Progenitor cell of endocrine pancreas (in vitro differentiated cells): ENCODE measurements around the gene ARMC6. TPM values are rescaled to one million over a fixed set of nuclear protein-coding genes. Genes with fewer than 3 reads are reported as not detected.

Experiments used
- DNase-seq: peaks from one replicate; pipeline ENCODE4 v3.0.0; 2021; ENCODE audit warnings: low spot score; ENCODE audit not compliant: unreplicated experiment
- H3K27ac Mint-ChIP-seq: 2 replicates; pipeline ENCODE4 v1.8.0; 2021; ENCODE audit warnings: mild to moderate bottlenecking, moderate library complexity, mixed read lengths
- H3K27me3 Mint-ChIP-seq: 2 replicates; pipeline ENCODE4 v1.8.0; 2021; ENCODE audit warnings: mixed read lengths
- H3K36me3 Mint-ChIP-seq: 2 replicates; pipeline ENCODE4 v1.8.0; 2022; ENCODE audit warnings: mixed read lengths; ENCODE audit not compliant: insufficient read depth
- H3K4me1 Mint-ChIP-seq: 2 replicates; pipeline ENCODE4 v1.8.0; 2021; ENCODE audit warnings: low read depth, mixed read lengths
- H3K4me3 Mint-ChIP-seq: 2 replicates; pipeline ENCODE4 v1.8.0; 2021; ENCODE audit warnings: low read depth, mild to moderate bottlenecking, moderate library complexity, mixed read lengths
- H3K9me3 Mint-ChIP-seq: 2 replicates; pipeline ENCODE4 v1.8.0; 2021; ENCODE audit warnings: low read depth, mixed read lengths
- CTCF ChIP-seq: fragments of 200-600 bp; sonication (generic); IDR thresholded peaks from one replicate; pipeline ENCODE4 v1.5.0; 2021; ENCODE audit warnings: antibody characterized with exemption, mild to moderate bottlenecking; ENCODE audit not compliant: unreplicated experiment
- long read RNA-seq: library from polyadenylated mRNA; unstranded; transcript quantifications from one replicate; pipeline ENCODE4 v2.0.0, GENCODE V29; 2020
- total RNA-seq: library from RNA; stranded (reverse); gene quantifications from 2 replicates; pipeline ENCODE4 v1.2.1, GENCODE V29; 2021

Gene ARMC6
- 28.5 and 33.5 TPM in 2 replicates for total RNA-seq
- long read RNA-seq, transcript ARMC6-202 (8 exons, 2,383 nt): major isoform, 38 of 66 reads
- long read RNA-seq, transcript ARMC6-206 (9 exons, 2,488 nt): minor isoform, 9 of 66 reads
- long read RNA-seq, partial matches to known transcripts: 6 of 66 reads
- long read RNA-seq, other reads (novel, unspliced or antisense): 10 of 66 reads

DNA sequence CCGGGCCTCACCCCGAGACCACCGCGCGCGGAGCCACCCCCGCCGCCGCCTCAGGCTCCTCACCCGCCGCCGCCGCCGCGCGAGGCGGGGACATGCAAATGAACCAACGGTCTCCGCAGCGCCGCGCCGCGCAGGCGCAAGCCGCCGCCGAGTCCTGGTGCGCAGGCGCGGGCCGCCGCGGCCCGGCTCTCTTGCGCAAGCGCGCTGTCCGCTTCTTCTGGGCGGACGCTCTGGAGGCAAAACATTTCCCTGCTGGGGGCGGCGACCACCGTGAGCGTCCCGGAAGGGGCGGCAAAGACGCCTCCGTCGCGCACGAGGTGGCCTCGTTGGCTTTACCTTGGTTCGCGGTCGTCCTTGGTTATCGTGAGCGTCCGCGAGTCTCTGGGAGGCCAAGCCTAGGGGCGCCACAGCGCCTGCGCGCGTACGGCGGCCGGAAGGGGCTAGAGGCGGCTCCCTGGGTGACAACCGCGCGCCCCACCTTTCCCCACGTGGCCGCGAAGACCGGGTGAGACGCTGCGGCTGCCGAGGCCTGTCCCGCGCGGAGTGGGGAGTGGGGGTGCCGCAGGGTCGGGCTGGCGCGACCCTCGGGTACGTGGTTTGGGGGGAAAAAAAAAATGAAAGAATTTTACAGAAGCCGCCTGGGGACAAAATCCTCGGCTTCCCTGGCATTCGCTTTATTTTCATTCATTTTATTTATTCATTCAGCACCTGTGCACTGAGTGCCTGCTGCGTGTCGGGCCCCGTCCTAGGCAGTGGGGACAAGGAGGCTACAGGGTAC is at the start of gene ARMC6, which contains the start of gene SUGP2:
Gene ARMC6 (plus strand): TSS at position 178 of the 778 bp plus-strand sequence. CDS start 607 bp downstream, outside the sequence.
Gene SUGP2 (minus strand): TSS at position 92 of the 778 bp plus-strand sequence. CDS start 2,446 bp downstream, outside the sequence.
- Mint-ChIP-seq H3K4me3 (peak within 1 kb of the TSS; percentile 96), H3K27ac (peak within 1 kb of the TSS; percentile 98), H3K36me3 (peaks cover 10% of the 10 kb centered on the region), H3K4me1 (peaks cover 13% of the 10 kb centered on the region), H3K27me3 (no peaks in the 10 kb centered on the region), H3K9me3 (no peaks in the 10 kb centered on the region)
- TF ChIP-seq CTCF: peak; percentile 29
- peak; percentile 81 for DNase-seq

- Mint-ChIP-seq H3K27ac (no peak overlapping the region), H3K4me1 (no peaks in the 10 kb centered on the region), H3K36me3 (no peaks in the 10 kb centered on the region), H3K4me3 (no peak overlapping the region), H3K9me3 (no peaks in the 10 kb centered on the region), H3K27me3 (peaks cover 18% of the 10 kb centered on the region)
- TF ChIP-seq CTCF: no peak
- DNase-seq: no peak
Observed at GRCh38 chr19:18984251-18984650, 49.2 kb upstream of the ARMC6 start.

DNA sequence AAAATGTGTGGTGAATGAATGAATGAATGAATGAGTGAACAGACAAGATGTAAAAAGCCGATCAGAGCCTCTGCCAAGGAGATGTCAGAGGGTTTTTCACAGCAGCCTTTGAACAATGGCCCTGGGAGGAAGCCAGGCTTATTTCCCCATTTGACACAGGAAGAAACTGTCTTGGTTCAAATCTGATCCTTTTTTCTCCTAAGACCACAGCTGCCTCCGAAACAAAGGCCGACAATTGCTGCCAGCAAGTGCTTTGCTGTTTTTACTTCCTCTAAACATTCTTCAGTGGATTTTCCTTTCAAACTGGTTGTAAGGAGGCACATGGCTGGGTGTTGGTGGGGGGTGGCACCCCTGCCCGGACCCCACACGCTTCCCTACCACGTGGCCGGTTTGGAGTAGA is 48.1 kb upstream of the ARMC6 start:
- no peak for DNase-seq
- Mint-ChIP-seq H3K27me3 (peaks cover 18% of the 10 kb centered on the region), H3K9me3 (no peaks in the 10 kb centered on the region), H3K4me1 (no peaks in the 10 kb centered on the region), H3K27ac (no peak overlapping the region), H3K36me3 (no peaks in the 10 kb centered on the region), H3K4me3 (no peak overlapping the region)
- no peak for TF ChIP-seq CTCF

DNA sequence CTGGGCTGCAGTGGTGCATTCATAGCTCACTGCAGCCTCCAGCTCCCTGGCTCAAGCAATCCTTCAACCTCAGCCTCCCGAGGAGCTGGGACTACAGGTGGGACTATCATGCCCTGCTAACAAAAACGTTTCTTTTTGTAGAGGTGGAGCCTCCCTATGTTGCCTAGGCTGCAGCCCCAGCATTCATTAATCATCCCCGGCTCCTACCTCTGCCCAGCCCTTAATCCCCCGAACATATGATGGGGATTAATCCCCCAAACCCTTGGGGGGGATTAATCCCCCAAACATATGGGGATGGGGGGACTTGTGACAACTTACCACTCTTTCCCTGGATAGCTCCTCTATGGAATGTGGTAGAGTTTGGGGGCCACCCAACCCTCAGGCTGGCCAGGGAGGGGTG is 45.9 kb upstream of the ARMC6 start:
- TF ChIP-seq CTCF: no peak
- Mint-ChIP-seq H3K4me3 (no peak overlapping the region), H3K27me3 (peaks cover 15% of the 10 kb centered on the region), H3K27ac (no peak overlapping the region), H3K9me3 (no peaks in the 10 kb centered on the region), H3K36me3 (peaks cover 1% of the 10 kb centered on the region), H3K4me1 (no peaks in the 10 kb centered on the region)
- DNase-seq: no peak

DNA sequence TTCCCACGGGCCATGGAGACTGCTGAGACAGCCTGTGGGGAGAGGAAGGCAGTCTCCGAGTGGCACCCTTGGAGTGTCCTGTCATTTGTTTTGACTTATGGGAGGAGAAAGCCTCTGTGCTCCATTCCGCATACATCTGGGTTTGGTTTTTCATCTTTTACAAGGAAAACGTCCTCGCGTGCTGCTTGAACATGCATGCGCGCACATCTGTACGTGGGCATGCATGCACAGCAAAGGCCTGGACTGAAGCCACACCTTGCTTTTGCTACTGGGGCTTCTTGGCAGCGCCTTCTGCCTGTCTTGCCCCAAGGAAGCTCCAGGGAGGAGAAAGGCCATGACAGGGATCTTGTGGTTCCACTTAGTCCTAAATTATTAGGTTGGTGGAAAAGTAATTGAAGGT is 44.1 kb upstream of the ARMC6 start:
- H3K27ac Mint-ChIP-seq: no peak overlapping the region
- H3K4me1 Mint-ChIP-seq: no peaks in the 10 kb centered on the region

More for the DNA sequence above, 44.1 kb upstream of the ARMC6 start:
- no peak overlapping the region for H3K4me3 Mint-ChIP-seq
- no peaks in the 10 kb centered on the region for H3K9me3 Mint-ChIP-seq
- peaks cover 4% of the 10 kb centered on the region for H3K36me3 Mint-ChIP-seq
- H3K27me3 Mint-ChIP-seq: peaks cover 12% of the 10 kb centered on the region
- no peak for DNase-seq
- TF ChIP-seq CTCF: no peak
